KOPT-K1 (cell line): Measurements from ENCODE around the gene AGBL4.
"Not testable (repeated sequence)": the region's sequence is repeated elsewhere in the genome, so short reads cannot be mapped to it uniquely, and the experiment has no call there.

Experiments
- H3K27ac ChIP-seq: fragments of 200-600 bp; sonication (generic); 2 replicates; pipeline ENCODE4 v1.5.1; 2016; ENCODE audit warnings: antibody characterized with exemption, mild to moderate bottlenecking, low read depth, low read length; ENCODE audit not compliant: poor library complexity, severe bottlenecking
- H3K36me3 ChIP-seq: fragments of 200-600 bp; sonication (generic); 2 replicates; pipeline ENCODE4 v1.5.1; 2017; ENCODE audit warnings: antibody characterized with exemption, mild to moderate bottlenecking, low read length, moderate library complexity; ENCODE audit not compliant: insufficient read depth
- H3K9me3 ChIP-seq: fragments of 200-600 bp; sonication (generic); 2 replicates; pipeline ENCODE4 v1.5.1; 2017; ENCODE audit warnings: antibody characterized with exemption, low read length, mild to moderate bottlenecking; ENCODE audit not compliant: insufficient read depth, poor library complexity, severe bottlenecking

Gene AGBL4

GRCh38 chr1:48552903-48553606 is 1470.7 kb downstream of the AGBL4 start:
- Histone ChIP-seq H3K9me3 (no peaks in the 10 kb centered on the region), H3K27ac (no peak overlapping the region), H3K36me3 (no peaks in the 10 kb centered on the region)

DNA sequence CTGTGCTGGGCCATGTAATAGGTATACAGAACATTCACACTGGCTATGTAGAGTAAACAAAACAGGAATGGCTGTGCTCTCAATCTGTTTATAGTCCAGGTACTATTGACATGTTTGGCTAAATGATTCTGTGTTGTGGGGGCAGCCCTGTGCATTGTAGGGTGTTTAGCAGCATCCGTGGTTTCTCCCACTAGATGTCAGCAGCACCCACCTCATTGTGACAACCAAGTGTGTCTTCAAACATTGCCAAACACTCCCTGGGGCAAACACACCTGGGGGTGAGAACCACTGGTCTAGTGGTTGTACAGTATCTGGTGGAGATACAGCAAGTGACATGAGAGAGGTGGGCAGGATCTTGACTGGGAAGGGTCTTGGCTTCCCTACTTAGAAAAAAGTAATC is 1471.3 kb downstream of the AGBL4 start:
- Histone ChIP-seq H3K27ac (no peak overlapping the region), H3K36me3 (no peaks in the 10 kb centered on the region), H3K9me3 (no peaks in the 10 kb centered on the region)

DNA sequence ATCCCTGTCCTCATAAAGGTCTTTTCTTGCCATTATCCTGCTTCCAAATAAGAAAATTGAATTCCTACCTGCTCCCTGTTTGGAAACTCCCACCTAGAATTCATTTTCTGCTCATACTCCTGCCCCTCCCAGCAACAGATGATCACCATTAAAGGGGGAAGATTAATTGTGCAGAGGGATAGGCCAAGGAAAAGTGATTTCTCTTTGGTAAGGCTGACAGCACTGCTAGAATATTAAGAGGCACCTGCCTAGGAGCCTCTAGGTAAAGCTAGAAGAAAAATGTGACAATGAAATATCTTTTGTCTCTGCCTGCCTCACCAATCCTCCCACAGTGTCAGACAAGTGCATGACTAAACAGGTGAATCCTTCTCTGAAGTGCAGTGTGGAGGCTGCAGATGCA is 1474.8 kb downstream of the AGBL4 start:
- H3K36me3 ChIP-seq = no peaks in the 10 kb centered on the region
- no peaks in the 10 kb centered on the region for H3K9me3 ChIP-seq
- H3K27ac ChIP-seq = no peak overlapping the region

- H3K27ac ChIP-seq = no peak overlapping the region
- no peaks in the 10 kb centered on the region for H3K9me3 ChIP-seq
- H3K36me3 ChIP-seq = no peaks in the 10 kb centered on the region
These were observed 1476.1 kb downstream of the AGBL4 start for GRCh38 chr1:48547561-48548220.

GRCh38 chr1:48543854-48544253 is 1479.9 kb downstream of the AGBL4 start:
- Histone ChIP-seq H3K9me3 (no peaks in the 10 kb centered on the region), H3K27ac (no peak overlapping the region), H3K36me3 (no peaks in the 10 kb centered on the region)

DNA sequence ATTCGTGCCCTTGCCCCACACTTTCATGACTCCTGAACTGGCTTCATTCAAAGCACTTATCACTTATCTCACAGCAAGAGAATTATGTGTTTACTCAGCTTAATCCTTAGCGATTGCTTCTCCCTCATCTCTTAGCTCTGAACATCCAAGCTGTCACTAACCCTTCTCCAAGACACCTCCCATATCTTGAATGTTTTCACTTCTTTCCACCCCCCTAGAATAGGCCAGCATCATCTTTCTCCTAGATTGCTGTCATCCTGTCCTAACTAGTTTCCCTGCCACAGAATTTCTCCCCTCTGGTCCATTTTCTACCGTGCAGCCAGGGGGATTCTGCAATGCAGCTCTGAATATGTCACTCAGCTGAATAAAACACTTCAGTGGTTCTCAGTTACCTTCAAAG is 1483.2 kb downstream of the AGBL4 start:
- Histone ChIP-seq H3K36me3 (no peaks in the 10 kb centered on the region), H3K9me3 (no peaks in the 10 kb centered on the region), H3K27ac (no peak overlapping the region)

DNA sequence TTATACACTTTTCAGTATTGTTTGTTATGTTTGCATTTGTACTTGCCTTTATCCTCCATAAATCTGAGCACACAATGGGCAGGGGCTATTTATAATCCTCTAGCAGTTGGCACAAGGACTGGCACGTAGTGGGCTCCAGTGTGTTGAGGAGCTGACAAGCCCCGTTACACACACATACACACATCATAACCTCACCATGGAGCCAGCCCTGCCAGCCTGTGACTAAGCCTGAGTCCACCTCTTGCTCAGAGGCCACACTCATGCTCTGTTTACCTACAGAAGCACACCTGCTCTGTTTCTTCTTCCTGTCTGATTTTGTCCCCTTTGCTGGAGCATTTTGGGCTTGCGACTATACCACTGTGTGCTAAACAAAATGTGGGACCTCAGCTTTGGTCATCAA is 1487.3 kb downstream of the AGBL4 start:
- Histone ChIP-seq H3K9me3 (no peaks in the 10 kb centered on the region), H3K36me3 (no peaks in the 10 kb centered on the region), H3K27ac (no peak overlapping the region)

GRCh38 chr1:48532976-48533375 is 1490.8 kb downstream of the AGBL4 start:
- Histone ChIP-seq H3K36me3 (no peaks in the 10 kb centered on the region), H3K27ac (no peak overlapping the region), H3K9me3 (no peaks in the 10 kb centered on the region)

DNA sequence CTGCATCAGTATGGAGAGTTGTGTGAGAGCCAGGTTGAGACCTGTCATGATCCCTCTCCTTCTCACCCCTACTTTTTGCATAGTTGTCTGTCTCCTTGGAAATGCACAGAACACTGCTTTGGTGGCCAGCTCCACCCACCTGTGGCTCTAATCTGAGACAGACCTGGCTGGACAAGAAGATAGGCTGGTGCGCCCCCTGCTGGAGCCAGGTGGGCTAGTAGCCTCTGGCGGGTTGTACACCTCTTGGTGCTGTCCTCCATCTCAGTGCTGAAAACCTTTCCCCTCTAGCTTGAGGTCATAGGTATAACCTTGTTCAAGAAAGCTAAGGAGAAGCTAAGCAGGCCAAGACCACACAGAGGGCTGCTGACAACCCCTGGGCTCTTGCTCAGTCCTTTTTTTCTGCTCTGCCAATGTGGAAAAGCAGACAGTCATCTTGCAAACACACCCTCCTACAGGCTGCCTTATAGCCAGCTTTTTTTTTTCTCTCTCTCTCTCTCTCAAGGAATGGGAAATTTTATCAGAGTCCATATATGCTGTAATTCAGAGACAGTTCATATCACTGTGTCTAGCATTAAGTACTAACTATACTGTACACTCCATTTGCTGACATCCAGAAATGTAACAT is 1492.9 kb downstream of the AGBL4 start:
- H3K27ac ChIP-seq = no peak overlapping the region
- H3K36me3 ChIP-seq = no peaks in the 10 kb centered on the region
- H3K9me3 ChIP-seq = no peaks in the 10 kb centered on the region

DNA sequence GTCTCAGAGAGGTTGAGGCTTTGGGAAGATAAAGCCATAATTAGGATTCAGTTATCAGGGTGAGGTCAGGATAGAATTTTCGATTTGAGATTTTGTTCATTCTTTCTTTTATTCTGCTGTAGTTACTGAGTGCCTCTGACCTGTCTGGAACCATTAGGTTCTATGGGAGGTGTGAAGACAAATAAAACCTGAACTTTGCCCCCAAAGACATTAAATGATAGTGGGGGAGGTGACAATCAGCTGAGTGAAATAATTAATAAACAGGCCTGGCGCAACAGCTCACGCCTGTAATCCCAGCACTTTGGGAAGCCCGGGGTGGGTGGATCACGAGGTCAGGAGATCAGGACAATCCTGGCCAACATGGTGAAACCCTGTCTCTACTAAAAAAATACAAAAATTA is 1496.7 kb downstream of the AGBL4 start:
- no peak overlapping the region for H3K27ac ChIP-seq
- no peaks in the 10 kb centered on the region for H3K9me3 ChIP-seq
- no peaks in the 10 kb centered on the region for H3K36me3 ChIP-seq

- no peak overlapping the region for H3K27ac ChIP-seq
These were observed 1497.6 kb downstream of the AGBL4 start for GRCh38 chr1:48526008-48526710.

GRCh38 chr1:48524892-48525467 is 1498.8 kb downstream of the AGBL4 start:
- no peaks in the 10 kb centered on the region for H3K9me3 ChIP-seq
- no peaks in the 10 kb centered on the region for H3K36me3 ChIP-seq
- no peak overlapping the region for H3K27ac ChIP-seq

More at GRCh38 chr1:48526008-48526710, 1497.6 kb downstream of the AGBL4 start:
- no peaks in the 10 kb centered on the region for H3K9me3 ChIP-seq
- no peaks in the 10 kb centered on the region for H3K36me3 ChIP-seq

GRCh38 chr1:48523558-48523957 is 1500.2 kb downstream of the AGBL4 start:
- Histone ChIP-seq H3K36me3 (no peaks in the 10 kb centered on the region), H3K27ac (no peak overlapping the region), H3K9me3 (no peaks in the 10 kb centered on the region)

DNA sequence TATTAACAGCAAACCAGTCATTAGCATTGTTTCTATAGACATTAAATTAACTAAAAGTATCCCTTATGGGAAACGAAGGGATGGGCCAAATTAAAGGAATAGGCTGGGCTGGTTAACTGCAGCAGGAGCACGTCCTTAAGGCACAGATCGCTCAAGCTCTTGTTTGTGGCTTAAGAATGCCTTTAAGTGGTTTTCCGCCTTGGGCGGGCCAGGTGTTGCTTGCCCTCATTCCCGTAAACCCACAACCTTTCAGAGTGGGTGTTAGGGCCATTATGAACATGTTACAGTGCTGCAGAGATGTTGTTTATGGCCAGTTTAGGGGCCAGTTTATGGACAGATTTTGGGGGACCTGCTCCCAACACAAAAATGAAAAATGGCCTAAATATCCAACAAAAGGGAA is 1503.9 kb downstream of the AGBL4 start:
- not testable (repeated sequence) for H3K36me3 ChIP-seq, H3K9me3 ChIP-seq, H3K27ac ChIP-seq

- Histone ChIP-seq H3K27ac (no peak overlapping the region), H3K36me3 (no peaks in the 10 kb centered on the region), H3K9me3 (no peaks in the 10 kb centered on the region)
These were observed 1516.9 kb downstream of the AGBL4 start for GRCh38 chr1:48506870-48507269.
